LNCaP clone FGC (cell line): ENCODE data around the gene SLC41A2.

ENCODE experiments used
- DNase-seq: peaks from one replicate; pipeline ENCODE4 v3.0.0-alpha.2; 2011; ENCODE audit warnings: low read depth
- H3K4me3 ChIP-seq: 2 replicates; pipeline ENCODE4 v1.5.1; 2011; ENCODE audit warnings: mild to moderate bottlenecking, low read depth, low read length, control low read depth
- CTCF ChIP-seq: IDR thresholded peaks from 2 replicates; pipeline ENCODE4 v1.5.1; 2012; ENCODE audit warnings: mild to moderate bottlenecking; ENCODE audit not compliant: control insufficient read depth, insufficient read depth; ENCODE audit errors: extremely low read depth

SLC41A2 gene

GRCh38 chr12:104930388-104931326 is 27.4 kb downstream of the SLC41A2 start:
- DNase-seq: no peak
- TF ChIP-seq CTCF: no peak
- no peak overlapping the region for H3K4me3 ChIP-seq

GRCh38 chr12:104929977-104930376 is 28.1 kb downstream of the SLC41A2 start:
- no peak overlapping the region for H3K4me3 ChIP-seq
- TF ChIP-seq CTCF: no peak
- no peak for DNase-seq

- DNase-seq: no peak
- no peak for TF ChIP-seq CTCF
- no peak overlapping the region for H3K4me3 ChIP-seq
These were observed 28.7 kb downstream of the SLC41A2 start for GRCh38 chr12:104929368-104929767.

DNA sequence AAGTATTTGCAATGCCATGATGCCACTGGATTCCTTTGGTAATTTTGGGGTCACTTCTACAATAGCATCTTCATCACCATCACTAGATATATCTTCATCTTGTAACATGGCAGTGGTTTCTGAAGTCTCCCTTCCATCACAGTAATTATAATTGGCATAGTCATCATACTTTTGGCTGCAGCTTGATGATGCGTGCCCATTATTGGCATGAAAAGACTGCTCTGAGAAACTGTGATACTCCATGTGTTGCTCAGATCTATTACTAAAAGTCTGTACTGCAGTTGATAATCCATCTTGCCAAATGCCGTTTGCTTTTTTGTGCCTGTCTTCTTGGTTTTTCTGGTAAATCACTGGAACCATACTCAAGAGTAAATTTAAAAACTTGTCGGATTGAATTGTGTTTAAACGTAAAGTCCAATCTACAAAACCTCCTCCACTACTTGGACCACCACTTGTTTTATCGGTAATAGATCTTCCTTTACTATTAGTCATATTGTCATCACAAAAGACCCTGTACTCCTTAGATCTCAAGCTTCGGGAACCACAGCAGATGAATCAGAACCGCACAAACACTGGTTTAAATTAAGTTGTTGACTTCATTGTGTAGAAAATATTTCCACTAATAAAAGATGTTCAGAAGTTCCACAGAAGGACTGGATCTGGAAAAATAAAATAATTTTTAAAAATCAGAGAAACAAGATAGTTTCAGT is 29.9 kb downstream of the SLC41A2 start:
- no peak overlapping the region for H3K4me3 ChIP-seq
- TF ChIP-seq CTCF: no peak
- no peak for DNase-seq

DNA sequence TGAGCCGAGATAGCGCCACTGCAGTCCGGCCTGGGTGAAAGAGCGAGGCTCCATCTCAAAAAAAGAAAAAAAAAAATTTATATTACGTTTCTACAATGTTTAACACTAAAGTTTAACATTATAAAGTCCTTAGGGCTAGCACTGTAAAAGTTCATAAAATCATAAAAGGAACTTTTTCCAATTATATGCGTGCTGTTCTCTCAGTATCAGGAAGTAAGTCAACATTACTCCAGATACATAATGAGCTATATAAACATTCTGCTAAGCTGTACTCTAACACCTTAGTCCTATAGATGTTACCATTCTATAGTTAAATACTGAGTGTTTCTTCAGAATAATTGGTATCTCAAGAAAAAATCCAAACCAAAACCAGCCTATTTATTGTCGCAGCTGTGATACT is 32.6 kb downstream of the SLC41A2 start:
- no peak overlapping the region for H3K4me3 ChIP-seq
- DNase-seq: no peak
- no peak for TF ChIP-seq CTCF

- no peak for TF ChIP-seq CTCF
- no peak overlapping the region for H3K4me3 ChIP-seq
- no peak for DNase-seq
These were observed 36.8 kb downstream of the SLC41A2 start for GRCh38 chr12:104921340-104921739.
